Uterus (tissue), 4 donors: ENCODE measurements around the gene LGR6. TPM values are rescaled to one million over a fixed set of nuclear protein-coding genes. Genes with fewer than 3 reads are reported as not detected.

ENCODE experiments used
- DNase-seq, 2 donors: peaks; one replicate each; pipeline ENCODE4 v3.0.0-alpha.2; 2019 to 2020
- H3K27ac ChIP-seq, 2 donors: fragments of 200-600 bp; sonication (generic); 1 replicate in 1 of 2; 2 replicates in 1 of 2; pipeline ENCODE4 v1.5.1; 2016 to 2018
- H3K27me3 ChIP-seq, 2 donors: fragments of 200-600 bp; sonication (generic); one replicate each; pipeline ENCODE4 v1.5.1; 2018 to 2019; ENCODE audit warnings: control low read depth in 1 of 2
- H3K36me3 ChIP-seq, 2 donors: fragments of 200-600 bp; sonication (generic); one replicate each; pipeline ENCODE4 v1.5.1; 2019; ENCODE audit warnings: control low read depth in 1 of 2
- H3K4me1 ChIP-seq, 2 donors: fragments of 200-600 bp; sonication (generic); one replicate each; pipeline ENCODE4 v1.5.1; 2018 to 2019; ENCODE audit warnings: control low read depth in 1 of 2
- H3K4me3 ChIP-seq, 2 donors: fragments of 200-600 bp; sonication (generic); 1 replicate in 1 of 2; 2 replicates in 1 of 2; pipeline ENCODE4 v1.5.1; 2018 to 2019; ENCODE audit warnings: mild to moderate bottlenecking in 1 of 2
- H3K9me3 ChIP-seq, 2 donors: fragments of 200-600 bp; sonication (generic); one replicate each; pipeline ENCODE4 v1.5.1; 2019; ENCODE audit warnings: control low read depth in 1 of 2
- CTCF ChIP-seq, 4 experiments: fragments of 200-600 bp in 2 of 4; fragments of 450-650 bp in 2 of 4; sonication (generic) in 2 of 4; IDR thresholded peaks; one replicate each; pipeline ENCODE4 v1.5.1; 2016 to 2019; ENCODE audit warnings: antibody characterized with exemption in 4 of 4, mild to moderate bottlenecking in 2 of 4, moderate library complexity in 1 of 4
- POLR2A ChIP-seq, 2 donors: fragments of 450-650 bp; IDR thresholded peaks; one replicate each; pipeline ENCODE4 v1.6.1; 2016; ENCODE audit warnings: antibody characterized with exemption in 2 of 2, mild to moderate bottlenecking in 1 of 2, moderate library complexity in 1 of 2
- intact Hi-C: fragments of 100-400 bp; cut with DNase I; formaldehyde crosslinking; loops from one replicate; pipeline ENCODE4 v1.15.1; 2023; ENCODE audit warnings: low total_unique reads
- total RNA-seq, 4 donors: library from RNA; depleted of rRNA in 3 of 4; stranded (reverse); fragments of >200 nt in 3 of 4; gene quantifications; one replicate each; pipeline versions ENCODE4 v1.1.0 to v1.2.4, GENCODE V29; 2014 to 2023
- donor health status: DM: yes; HTN: yes; CAD: no.

LGR6 gene
- total RNA-seq, 4 donors from 2014 or later = 3.5 to 7.2 (median 4.0) TPM; not detected in 1

- no peaks in the 10 kb centered on the region for H3K4me1 ChIP-seq
- H3K27ac ChIP-seq = no peak overlapping the region
- DNase-seq = no peak
- no peak for TF ChIP-seq CTCF (IDR thresholded peaks at IDR 0.05)
- TF ChIP-seq POLR2A (IDR thresholded peaks at IDR 0.05) = no peak
- no peaks in the 10 kb centered on the region for H3K9me3 ChIP-seq
- no peak overlapping the region for H3K4me3 ChIP-seq
- intact Hi-C loops = no loop called here
- no peaks in the 10 kb centered on the region for H3K27me3 ChIP-seq
- H3K36me3 ChIP-seq = no peaks in the 10 kb centered on the region
Measured at GRCh38 chr1:202250982-202251381, 57.4 kb downstream of the LGR6 start.

DNA sequence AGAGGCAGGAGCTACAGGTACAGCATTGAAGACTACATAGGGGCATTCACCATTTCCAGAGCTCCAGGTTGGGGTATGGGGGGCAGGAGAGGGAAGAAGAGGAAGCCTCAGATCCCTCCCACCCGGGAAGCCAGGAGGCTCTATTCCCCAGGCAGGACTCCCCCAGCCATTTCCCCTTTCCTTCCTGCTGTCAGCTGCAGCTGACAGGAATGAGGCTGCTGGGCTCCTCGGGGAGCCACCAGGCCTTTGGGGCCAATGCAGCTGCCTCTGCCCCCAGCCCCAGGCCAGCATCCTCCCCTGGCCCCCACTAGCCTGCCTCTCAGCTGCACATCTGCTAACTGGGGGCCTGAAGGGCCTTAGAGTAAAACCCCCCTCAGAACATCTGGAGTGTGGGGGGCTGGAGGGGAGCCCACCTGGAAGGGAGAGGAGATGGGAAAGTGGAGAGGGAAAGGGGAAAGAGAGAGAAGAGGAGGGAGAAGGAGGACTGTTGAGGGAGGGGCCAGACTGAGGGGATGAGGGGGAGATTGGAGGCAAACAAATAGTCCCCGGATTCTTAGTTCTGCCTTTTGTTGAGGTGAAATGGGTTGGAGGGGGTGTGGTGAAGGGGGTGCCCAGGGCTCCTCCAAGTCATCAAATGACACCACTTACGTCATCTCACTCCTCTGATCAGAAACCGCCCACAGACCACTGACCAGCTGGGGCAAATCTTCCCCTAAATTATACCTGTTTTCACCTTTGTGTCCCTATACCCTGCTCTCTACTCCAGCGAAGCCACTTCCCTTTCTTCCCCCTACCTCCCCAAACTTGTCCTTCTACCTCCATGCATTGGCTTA lies 58.0 kb downstream of the LGR6 start:
- intact Hi-C loops = no loop called here
- H3K27ac ChIP-seq = no peak overlapping the region
- DNase-seq = no peak

DNA sequence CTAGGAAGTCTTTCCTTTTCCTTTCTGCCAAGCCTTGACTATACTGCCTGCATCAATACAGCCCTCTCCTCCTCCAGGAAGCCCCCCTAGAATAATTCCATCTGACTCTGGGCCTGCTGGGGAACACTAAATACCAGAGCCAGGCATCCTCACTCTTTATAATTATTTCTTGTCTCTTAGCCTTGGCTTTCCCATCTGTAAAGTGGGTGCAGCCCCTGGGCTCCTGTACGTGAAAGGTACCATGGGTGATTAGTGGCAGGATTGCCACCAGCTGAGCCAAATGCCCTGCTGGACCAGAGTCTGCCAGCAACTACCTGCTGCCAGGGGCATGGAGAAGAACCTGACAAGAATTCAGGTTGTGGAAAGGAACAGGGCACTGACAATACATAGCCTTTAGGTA lies 58.7 kb downstream of the LGR6 start:
- H3K27me3 ChIP-seq = no peaks in the 10 kb centered on the region
- H3K4me3 ChIP-seq = no peak overlapping the region
- no peaks in the 10 kb centered on the region for H3K4me1 ChIP-seq
- no peaks in the 10 kb centered on the region for H3K36me3 ChIP-seq
- no peak for TF ChIP-seq POLR2A (IDR thresholded peaks at IDR 0.05)
- no peak for TF ChIP-seq CTCF (IDR thresholded peaks at IDR 0.05)
- no peak for DNase-seq
- no peaks in the 10 kb centered on the region for H3K9me3 ChIP-seq
- intact Hi-C loops = no loop called here
- H3K27ac ChIP-seq = no peak overlapping the region

More for the DNA sequence above, 58.0 kb downstream of the LGR6 start:
- no peak overlapping the region for H3K4me3 ChIP-seq
- TF ChIP-seq CTCF (IDR thresholded peaks at IDR 0.05) = no peak
- H3K4me1 ChIP-seq = no peaks in the 10 kb centered on the region
- H3K27me3 ChIP-seq = no peaks in the 10 kb centered on the region
- no peaks in the 10 kb centered on the region for H3K9me3 ChIP-seq
- H3K36me3 ChIP-seq = no peaks in the 10 kb centered on the region

GRCh38 chr1:202254454-202255252 lies 61.1 kb downstream of the LGR6 start:
- TF ChIP-seq CTCF (IDR thresholded peaks at IDR 0.05) (no peak), POLR2A (IDR thresholded peaks at IDR 0.05) (no peak)
- Histone ChIP-seq H3K9me3 (no peaks in the 10 kb centered on the region), H3K36me3 (no peaks in the 10 kb centered on the region), H3K4me1 (no peaks in the 10 kb centered on the region), H3K27me3 (no peaks in the 10 kb centered on the region), H3K27ac (no peak overlapping the region), H3K4me3 (no peak overlapping the region)
- DNase-seq = no peak
- intact Hi-C loops = no loop called here

DNA sequence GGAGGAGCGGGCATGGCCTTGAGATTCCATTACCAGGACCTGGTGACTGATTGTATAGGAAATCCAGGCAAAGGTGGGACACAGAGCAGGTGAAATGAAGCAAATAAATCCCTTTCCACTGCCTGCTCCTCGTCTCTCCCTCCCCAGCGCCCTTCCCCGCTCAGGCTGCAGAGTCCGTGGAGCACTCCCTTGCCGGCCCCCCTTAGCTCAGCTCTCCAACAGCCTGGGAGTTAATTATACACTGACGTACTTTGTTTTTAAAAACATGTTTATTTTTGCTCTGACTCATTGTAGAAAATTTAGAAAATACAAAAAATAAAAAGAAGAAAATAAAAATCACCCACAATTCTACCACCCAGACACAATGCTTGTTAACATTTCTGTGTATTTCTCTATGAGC lies 61.7 kb downstream of the LGR6 start:
- no peaks in the 10 kb centered on the region for H3K9me3 ChIP-seq
- no peaks in the 10 kb centered on the region for H3K27me3 ChIP-seq
- no peaks in the 10 kb centered on the region for H3K36me3 ChIP-seq
- intact Hi-C loops = no loop called here
- DNase-seq = no peak
- TF ChIP-seq CTCF (IDR thresholded peaks at IDR 0.05) (no peak), POLR2A (IDR thresholded peaks at IDR 0.05) (no peak)
- H3K4me1 ChIP-seq = no peaks in the 10 kb centered on the region
- no peak overlapping the region for H3K27ac ChIP-seq
- H3K4me3 ChIP-seq = no peak overlapping the region
